Urinary bladder (tissue), 4 donors: ENCODE results near the gene BANP. TPM values are rescaled to one million over a fixed set of nuclear protein-coding genes. Genes with fewer than 3 reads are reported as not detected.
"Not testable (repeated sequence)": the region's sequence is repeated elsewhere in the genome, so short reads cannot be mapped to it uniquely, and the experiment has no call there.

Source experiments
- DNase-seq: peaks from one replicate; pipeline ENCODE4 v3.0.0-alpha.2; 2015; ENCODE audit errors: extremely low spot score
- H3K27ac ChIP-seq: one replicate; pipeline ENCODE4 v1.5.1; 2013; ENCODE audit warnings: low read depth, mild to moderate bottlenecking, moderate library complexity
- H3K36me3 ChIP-seq: one replicate; pipeline ENCODE4 v1.6.1; 2013; ENCODE audit warnings: mild to moderate bottlenecking, moderate library complexity; ENCODE audit not compliant: insufficient read depth
- H3K4me1 ChIP-seq: one replicate; pipeline ENCODE4 v1.6.1; 2013; ENCODE audit warnings: mild to moderate bottlenecking, moderate library complexity; ENCODE audit not compliant: insufficient read depth
- H3K4me3 ChIP-seq: one replicate; pipeline ENCODE4 v1.5.1; 2013; ENCODE audit warnings: low read depth, low read length
- WGBS: extraction: QIAGEN DNeasy Blood & Tissue Kit; methylation state at CpG from one replicate; pipeline ENCODE4 v1.1.7; 2013; 5-methylcytosine and 5-hydroxymethylcytosine counted together
- polyA plus RNA-seq: library from polyadenylated mRNA; stranded (reverse); fragments of 200-250 nt; gene quantifications from one replicate; pipeline ENCODE4 v1.2.3, GENCODE V29; 2013
- small RNA-seq: library from RNA; depleted of rRNA; stranded (forward); fragments of <200 nt; gene quantifications from one replicate; pipeline ENCODE3, GENCODE V24; 2014
- total RNA-seq: library from RNA; depleted of rRNA; stranded (reverse); fragments of >200 nt; gene quantifications from one replicate; pipeline ENCODE4 v1.2.3, GENCODE V29; 2014
- donor health status: healthy with polysubstance abuse.
- donor health status: healthy.

The BANP gene
- total and polyA plus RNA-seq, 2 donors: 13.8 to 36.6 TPM

DNA sequence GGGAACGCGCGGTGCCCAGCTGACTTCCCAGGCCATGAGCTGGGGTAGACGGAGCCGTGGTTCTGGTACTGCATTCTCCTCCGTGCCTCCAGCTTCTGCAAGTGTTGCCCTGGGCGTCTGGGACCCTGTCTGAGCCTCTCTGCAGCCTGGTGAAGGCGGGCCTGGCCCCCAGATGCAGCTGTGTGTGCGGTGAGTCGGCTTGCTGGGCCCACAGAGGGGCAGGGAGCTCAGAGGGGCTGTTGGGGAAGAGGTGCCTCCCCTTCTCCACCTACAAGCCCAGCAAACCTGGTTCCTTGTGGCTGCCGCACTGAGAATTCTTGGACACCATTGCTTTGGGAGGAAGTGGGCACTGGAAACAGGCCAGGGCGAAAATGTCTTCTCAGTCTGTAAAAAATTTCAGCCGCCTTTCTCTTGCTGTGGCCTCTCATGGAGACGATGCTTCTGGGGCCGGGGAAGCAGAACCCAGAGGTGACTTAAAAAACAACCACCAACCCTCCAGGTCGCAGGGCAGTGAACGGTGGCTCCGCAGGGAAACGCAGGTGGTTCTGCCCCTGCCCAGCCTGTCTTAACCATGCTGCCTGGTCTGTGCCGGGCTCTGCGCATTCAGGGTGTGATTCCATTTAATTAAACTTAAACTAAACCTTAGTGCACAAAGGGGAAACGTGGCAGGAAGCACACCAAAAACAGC, 163.5 kb downstream of the BANP start:
- not testable (repeated sequence) for H3K36me3 ChIP-seq, DNase-seq, H3K4me3 ChIP-seq, H3K27ac ChIP-seq, H3K4me1 ChIP-seq
- WGBS: 76% methylated on average over 22 of the region's 22 CpGs

- WGBS: 71% methylated on average over 13 of the region's 13 CpGs
- H3K27ac ChIP-seq: no peak overlapping the region
- H3K4me1 ChIP-seq: no peaks in the 10 kb centered on the region
- DNase-seq: no peak
- H3K4me3 ChIP-seq: no peak overlapping the region
- no peaks in the 10 kb centered on the region for H3K36me3 ChIP-seq
Measured at GRCh38 chr16:88116121-88116520, 164.9 kb downstream of the BANP start.

- WGBS: 94% methylated on average over 20 of the region's 20 CpGs
- Histone ChIP-seq H3K4me3 (no peak overlapping the region), H3K4me1 (no peaks in the 10 kb centered on the region), H3K36me3 (no peaks in the 10 kb centered on the region), H3K27ac (no peak overlapping the region)
- DNase-seq: no peak
Measured at GRCh38 chr16:88117476-88117868, 166.2 kb downstream of the BANP start.

DNA sequence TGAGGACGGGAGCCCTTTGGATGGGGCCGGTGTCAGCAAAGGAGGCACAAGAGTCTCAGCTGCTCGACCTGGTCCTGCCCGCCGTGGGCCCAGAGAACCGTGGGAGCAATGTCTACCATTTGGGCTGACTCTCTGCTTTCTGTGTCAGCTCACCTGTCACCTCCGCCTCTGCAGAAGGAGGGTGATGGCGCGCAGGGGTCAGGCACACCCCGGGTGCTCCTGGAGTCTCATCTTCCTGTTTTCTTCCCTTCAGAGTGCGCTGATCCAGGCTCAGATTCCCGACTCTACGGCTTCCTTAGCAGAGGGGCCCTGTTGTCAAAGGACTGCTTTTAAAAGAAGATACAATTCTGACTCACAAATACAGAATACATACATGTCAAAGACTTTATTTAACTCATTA, 167.1 kb downstream of the BANP start:
- Histone ChIP-seq H3K36me3 (no peaks in the 10 kb centered on the region), H3K4me1 (no peaks in the 10 kb centered on the region), H3K4me3 (no peak overlapping the region), H3K27ac (no peak overlapping the region)
- 73% methylated on average over 13 of the region's 13 CpGs for WGBS
- DNase-seq: no peak

DNA sequence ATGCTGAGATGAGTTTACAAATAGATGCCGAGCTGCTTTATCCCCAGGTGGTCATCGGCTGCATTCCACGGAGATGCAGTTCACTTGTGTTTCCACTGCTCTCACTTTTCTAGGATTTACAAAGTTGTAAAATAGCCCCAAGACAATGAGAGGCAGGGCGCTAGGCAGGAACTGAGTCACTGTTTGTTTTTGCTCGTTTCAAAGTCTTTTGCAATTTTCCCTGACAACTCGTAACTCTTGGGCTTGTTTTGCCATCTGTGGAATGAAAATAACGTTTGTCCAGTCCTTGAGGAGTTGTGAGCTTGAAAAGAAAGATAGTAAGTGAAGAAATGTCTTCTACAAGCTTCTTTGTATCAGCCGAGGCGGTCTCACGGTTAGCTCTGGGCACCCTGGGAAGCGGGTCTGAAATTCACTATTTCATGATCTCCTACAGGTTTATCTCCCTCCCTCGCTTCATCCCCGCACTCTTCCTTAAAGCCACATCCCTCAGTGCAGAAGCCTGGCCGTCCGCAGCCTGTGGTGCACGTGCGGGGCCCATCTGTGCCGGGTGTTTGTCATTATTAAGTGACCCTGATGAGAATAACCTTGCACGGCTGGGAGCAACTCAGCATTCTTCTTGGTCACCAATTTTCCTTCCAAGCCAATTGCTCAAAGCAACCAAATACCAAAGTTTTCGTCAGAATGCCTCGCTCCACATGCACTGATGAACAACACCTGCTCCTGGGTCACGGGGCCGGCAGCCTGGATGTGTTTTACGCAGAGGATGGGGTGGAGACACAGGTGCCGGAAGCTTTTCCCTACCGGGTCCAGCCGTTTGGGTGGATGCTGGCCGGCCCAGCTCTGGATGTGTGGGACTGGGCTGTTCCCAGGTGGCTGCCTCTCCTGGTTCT, 167.9 kb downstream of the BANP start:
- H3K4me3 ChIP-seq, H3K27ac ChIP-seq, H3K36me3 ChIP-seq, H3K4me1 ChIP-seq: not testable (repeated sequence)
- peak; percentile 36 for DNase-seq
- WGBS: 45% methylated on average over 28 of the region's 28 CpGs

DNA sequence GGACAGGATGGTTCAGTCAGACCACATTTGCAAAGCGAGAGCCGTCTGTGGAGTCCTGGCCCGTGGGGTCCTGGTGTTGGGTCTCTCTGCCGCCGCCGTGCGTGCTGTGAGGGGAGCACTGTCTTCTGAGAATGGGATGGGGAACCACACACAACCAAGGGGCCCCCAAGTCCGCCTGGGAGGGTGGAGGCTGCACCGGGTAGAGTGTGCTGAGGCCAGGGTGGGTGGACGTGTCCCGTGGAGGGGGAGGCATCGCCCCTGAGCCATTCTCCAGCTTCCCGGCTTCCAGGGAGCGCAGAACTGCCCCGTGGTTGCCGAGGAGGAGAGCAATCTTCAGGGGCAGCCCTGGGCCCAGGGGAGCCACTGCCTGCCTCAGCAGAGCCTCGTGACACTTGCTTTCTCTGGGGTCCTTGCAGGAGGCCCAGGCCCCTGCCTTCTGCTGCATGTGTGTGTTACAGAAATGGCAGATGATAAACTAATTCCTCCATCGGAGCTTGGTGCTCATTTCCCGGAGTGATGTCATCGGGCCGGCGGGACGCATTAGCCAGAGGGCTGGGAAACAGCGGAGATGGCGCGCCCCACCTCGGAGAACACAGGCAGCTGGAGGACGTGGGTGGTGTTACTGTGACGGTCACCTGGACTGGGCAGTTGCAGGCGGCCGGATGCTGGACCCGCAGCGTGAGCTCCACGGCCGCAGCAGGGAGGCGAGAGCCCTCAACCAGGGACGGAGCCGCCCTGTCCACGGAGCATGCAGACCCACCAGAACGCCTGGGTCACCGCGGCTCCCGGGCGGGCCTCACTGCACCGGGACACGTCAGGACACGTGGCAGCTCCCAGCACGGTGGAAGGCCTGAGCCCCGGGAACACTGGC, 168.9 kb downstream of the BANP start:
- WGBS: 90% methylated on average over 49 of the region's 49 CpGs
- not testable (repeated sequence) for H3K4me1 ChIP-seq, DNase-seq, H3K27ac ChIP-seq, H3K36me3 ChIP-seq, H3K4me3 ChIP-seq

DNA sequence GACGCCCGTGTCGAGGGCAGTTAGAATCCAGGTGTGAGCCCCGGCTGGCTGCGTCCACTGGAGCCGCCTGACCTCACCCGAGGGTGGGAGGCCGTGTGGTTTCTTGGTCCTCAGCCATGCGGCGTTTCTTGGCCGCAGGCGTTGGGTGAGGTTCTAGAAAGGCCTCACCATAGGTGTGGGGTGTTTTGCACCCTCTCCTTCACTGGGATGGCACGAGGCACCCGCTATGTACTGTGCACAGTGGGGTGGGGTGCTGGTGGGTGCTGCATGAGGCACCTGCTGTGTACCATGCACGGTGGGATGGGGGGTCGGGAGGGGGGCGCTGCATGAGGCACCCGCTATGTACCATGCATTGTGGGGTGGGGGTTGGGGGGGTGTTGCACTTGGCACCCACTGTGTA, 169.6 kb downstream of the BANP start:
- no peak for DNase-seq
- 94% methylated on average over 18 of the region's 18 CpGs for WGBS
- H3K4me1 ChIP-seq: no peaks in the 10 kb centered on the region
- no peak overlapping the region for H3K4me3 ChIP-seq
- H3K27ac ChIP-seq: no peak overlapping the region
- H3K36me3 ChIP-seq: no peaks in the 10 kb centered on the region

DNA sequence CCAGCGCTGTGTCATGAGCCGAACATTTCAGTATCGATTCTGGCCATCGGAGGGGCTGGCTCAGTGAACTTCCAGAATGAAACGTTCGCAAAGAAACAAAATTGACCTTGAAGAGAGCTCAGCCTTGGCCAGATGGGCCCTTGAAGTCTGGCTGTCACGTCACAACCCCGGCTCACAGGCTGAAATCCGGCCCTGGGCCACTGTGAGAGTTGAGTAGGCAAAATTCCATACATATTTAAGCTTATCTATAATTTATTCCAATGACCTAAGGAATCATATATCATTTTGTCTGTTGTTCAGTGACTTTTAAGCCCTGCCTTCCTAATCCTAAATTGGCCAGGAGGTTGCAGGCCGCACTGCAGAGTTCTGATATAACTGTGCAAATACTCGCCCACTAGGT, 170.2 kb downstream of the BANP start:
- not testable (repeated sequence) for H3K4me3 ChIP-seq, H3K36me3 ChIP-seq, H3K27ac ChIP-seq, DNase-seq, H3K4me1 ChIP-seq
- 63% methylated on average over 11 of the region's 11 CpGs for WGBS

- no peak for DNase-seq
- 93% methylated on average over 42 of the region's 42 CpGs for WGBS
- H3K27ac ChIP-seq: no peak overlapping the region
- no peak overlapping the region for H3K4me3 ChIP-seq
- no peaks in the 10 kb centered on the region for H3K4me1 ChIP-seq
- no peaks in the 10 kb centered on the region for H3K36me3 ChIP-seq
Measured at GRCh38 chr16:88121886-88122580, 170.8 kb downstream of the BANP start.

Small RNA genes lying within 50 kb of the gene (small RNA-seq; reads per million reads assigned to genes)
- not detected for gene AC127455.1

Other genes with a start within 250 kb of the BANP start
- gene KLHDC4, start 185.4 kb upstream of the BANP start, total RNA-seq: 21.5 TPM
- 23.1 TPM for gene KLHDC4, start 185.4 kb upstream of the BANP start, polyA plus RNA-seq
- gene SLC7A5, start 81.9 kb upstream of the BANP start, total RNA-seq: 3.2 TPM
- 27.3 TPM for gene SLC7A5, start 81.9 kb upstream of the BANP start, polyA plus RNA-seq
- gene CA5A, start 14.9 kb upstream of the BANP start, total RNA-seq: not detected
- not detected for gene CA5A, start 14.9 kb upstream of the BANP start, polyA plus RNA-seq